ENCODE results near the gene SNN. TPM values are rescaled to one million over a fixed set of nuclear protein-coding genes. Genes with fewer than 3 reads are reported as not detected.

The SNN gene
- total and polyA plus RNA-seq, 5 donors = 24.4 to 33.3 (median 25.6) TPM

DNA sequence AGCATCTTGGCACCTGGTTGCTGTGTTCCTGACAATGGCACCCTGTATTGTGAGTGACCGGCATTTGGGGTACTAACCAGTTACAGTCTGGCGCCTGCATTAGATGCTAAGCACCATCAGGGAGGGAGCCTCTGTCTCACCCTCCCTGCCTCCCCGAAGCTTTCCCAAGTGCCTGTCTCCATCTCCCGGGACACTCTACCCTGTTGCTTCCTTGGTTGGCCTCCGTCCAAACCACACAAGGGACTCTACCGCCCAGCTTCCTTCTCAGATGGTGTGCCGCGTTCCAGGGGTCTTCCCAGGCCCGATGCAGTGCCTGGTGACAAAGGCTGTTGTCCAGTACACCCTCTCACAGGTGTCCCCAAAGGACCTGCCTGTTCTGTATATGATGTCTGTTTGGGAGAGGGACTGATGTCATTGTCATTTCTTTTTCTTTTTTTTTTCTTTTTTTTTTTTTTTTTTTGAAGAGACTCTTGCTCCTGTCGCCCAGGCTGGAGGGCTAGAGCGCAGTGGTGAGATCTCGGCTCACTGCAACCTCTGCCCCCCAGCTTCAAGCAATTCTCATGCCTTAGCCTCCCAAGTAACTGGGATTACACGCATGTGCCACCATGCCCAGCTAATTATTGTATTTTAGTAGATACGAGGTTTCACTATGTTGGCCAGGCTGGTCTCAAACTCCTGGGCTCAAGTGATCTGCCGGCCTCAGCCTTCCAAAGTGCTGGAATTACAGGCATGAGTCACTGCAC lies 6.7 kb downstream of the SNN start:
- WGBS = 56% methylated on average over 15 of the region's 15 CpGs
- Histone ChIP-seq H3K4me3 (ENCODE audit: low read length) (no peak overlapping the region), H3K27ac (ENCODE audit: low read length) (no peak overlapping the region), H3K27me3 (ENCODE audit: control insufficient read depth, insufficient read depth) (no peaks in the 10 kb centered on the region), H3K9me3 (ENCODE audit: control insufficient read depth, low read length) (no peaks in the 10 kb centered on the region), H3K4me1 (ENCODE audit: control insufficient read depth, insufficient read depth, low read length) (peaks cover 22% of the 10 kb centered on the region)
- DNase-seq = peak in 1 of 3 donors; percentile 62
- intact Hi-C loops (cut with DNase I) = no loop called here
- no peak for ATAC-seq

DNA sequence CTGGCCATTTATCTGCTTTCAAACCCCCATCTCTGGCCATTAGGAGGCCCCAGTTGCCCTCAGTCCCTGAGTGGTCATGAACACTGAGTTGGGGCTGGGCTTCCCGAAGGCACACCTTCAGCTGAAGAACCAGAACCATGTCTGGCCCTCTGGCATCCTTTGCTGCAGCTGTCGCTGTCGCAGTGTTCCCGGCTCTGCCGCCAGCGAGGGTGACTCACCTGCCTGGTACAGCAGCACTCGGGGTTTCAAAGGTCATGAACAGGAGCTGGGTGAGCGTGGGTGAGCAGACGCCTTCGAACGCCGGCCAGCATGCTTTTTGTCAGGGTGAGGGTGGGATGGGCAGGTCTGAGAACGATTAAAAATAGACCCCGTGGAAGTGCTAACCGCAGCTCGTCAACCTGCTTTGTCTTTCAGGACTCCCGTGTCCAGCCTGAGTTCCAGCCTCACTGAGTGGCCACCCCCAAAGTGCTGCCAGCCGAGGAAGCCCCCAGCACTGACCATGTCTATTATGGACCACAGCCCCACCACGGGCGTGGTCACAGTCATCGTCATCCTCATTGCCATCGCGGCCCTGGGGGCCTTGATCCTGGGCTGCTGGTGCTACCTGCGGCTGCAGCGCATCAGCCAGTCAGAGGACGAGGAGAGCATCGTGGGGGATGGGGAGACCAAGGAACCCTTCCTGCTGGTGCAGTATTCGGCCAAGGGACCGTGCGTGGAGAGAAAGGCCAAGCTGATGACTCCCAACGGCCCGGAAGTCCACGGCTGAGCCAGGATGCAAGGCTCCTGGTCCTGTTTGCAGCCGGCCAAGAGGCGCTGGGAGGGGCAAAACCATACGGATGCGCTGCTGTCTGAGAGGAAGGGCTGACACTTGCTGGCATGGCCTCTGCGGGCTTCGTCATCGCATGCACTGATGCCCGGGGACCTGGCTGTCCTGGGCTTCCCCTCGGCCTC lies 7.6 kb downstream of the SNN start:
- no peak overlapping the region for H3K4me3 ChIP-seq (ENCODE audit: low read length)
- peaks cover 19% of the 10 kb centered on the region for H3K4me1 ChIP-seq (ENCODE audit: control insufficient read depth, insufficient read depth, low read length)
- intact Hi-C loops (cut with DNase I) = no loop called here
- ATAC-seq (peak in 1 of 2 donors; percentile 2), DNase-seq (peak in 2 of 3 donors; percentile 50 to 55)
- H3K9me3 ChIP-seq (ENCODE audit: control insufficient read depth, low read length) = no peaks in the 10 kb centered on the region
- no peaks in the 10 kb centered on the region for H3K27me3 ChIP-seq (ENCODE audit: control insufficient read depth, insufficient read depth)
- no peak overlapping the region for H3K27ac ChIP-seq (ENCODE audit: low read length)
- WGBS = 81% methylated on average over 42 of the region's 42 CpGs

DNA sequence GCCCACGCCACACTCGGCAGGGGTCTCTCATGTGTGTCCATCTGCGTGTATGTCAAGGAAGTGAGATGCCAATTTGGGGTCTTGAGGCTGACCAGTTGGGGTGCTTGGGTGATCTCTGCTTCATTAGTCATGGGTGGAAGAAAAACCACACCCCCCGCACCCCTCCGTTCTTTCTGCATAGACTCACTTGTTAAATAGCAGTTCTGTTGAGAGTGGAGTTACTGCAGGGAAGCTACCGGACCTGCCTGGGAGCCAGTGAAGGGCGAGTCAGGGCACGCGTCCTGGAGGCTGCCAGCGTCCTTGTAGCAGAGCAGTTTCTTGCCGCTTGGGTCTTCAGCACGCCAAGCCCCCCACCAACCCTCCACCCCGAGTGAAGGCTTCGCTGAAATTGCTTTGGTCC lies 8.5 kb downstream of the SNN start:
- Histone ChIP-seq H3K9me3 (ENCODE audit: control insufficient read depth, low read length) (no peaks in the 10 kb centered on the region), H3K27me3 (ENCODE audit: control insufficient read depth, insufficient read depth) (no peaks in the 10 kb centered on the region), H3K27ac (ENCODE audit: low read length) (no peak overlapping the region), H3K4me3 (ENCODE audit: low read length) (no peak overlapping the region), H3K4me1 (ENCODE audit: control insufficient read depth, insufficient read depth, low read length) (peaks cover 23% of the 10 kb centered on the region)
- intact Hi-C loops (cut with DNase I) = no loop called here
- WGBS = 90% methylated on average over 14 of the region's 14 CpGs
- ATAC-seq (no peak), DNase-seq (peak in 1 of 3 donors; percentile 43)

DNA sequence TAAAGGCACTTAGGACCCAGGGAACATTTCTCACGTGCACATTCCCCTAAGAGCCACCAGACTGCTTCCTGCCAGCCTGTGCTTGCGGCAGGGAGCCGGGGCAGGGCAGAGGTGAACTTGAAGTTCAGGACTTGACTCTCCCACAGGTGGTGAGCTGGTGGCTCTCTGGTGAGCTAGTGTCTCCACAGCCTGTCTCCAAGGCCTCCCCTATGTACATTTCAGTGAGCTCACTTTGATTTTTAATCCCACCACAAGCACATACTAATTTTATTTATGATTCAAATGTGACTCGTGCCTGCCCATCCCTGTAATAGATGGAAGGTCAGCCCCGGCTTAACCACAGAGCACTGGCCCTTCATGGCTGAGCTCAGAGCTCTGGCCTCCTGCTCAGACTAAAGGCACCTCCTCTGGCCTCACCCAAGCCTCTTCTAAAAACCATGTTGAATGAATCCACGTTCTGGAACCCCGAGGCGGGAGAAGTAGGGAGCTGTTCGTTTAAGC lies 9.2 kb downstream of the SNN start:
- peak in 1 of 3 donors; percentile 49 for DNase-seq
- intact Hi-C loops (cut with DNase I) = no loop called here
- WGBS = 64% methylated on average over 9 of the region's 9 CpGs
- no peak overlapping the region for H3K27ac ChIP-seq (ENCODE audit: low read length)
- H3K4me1 ChIP-seq (ENCODE audit: control insufficient read depth, insufficient read depth, low read length) = peaks cover 21% of the 10 kb centered on the region
- H3K4me3 ChIP-seq (ENCODE audit: low read length) = no peak overlapping the region
- no peaks in the 10 kb centered on the region for H3K9me3 ChIP-seq (ENCODE audit: control insufficient read depth, low read length)
- no peaks in the 10 kb centered on the region for H3K27me3 ChIP-seq (ENCODE audit: control insufficient read depth, insufficient read depth)
- ATAC-seq = no peak

DNA sequence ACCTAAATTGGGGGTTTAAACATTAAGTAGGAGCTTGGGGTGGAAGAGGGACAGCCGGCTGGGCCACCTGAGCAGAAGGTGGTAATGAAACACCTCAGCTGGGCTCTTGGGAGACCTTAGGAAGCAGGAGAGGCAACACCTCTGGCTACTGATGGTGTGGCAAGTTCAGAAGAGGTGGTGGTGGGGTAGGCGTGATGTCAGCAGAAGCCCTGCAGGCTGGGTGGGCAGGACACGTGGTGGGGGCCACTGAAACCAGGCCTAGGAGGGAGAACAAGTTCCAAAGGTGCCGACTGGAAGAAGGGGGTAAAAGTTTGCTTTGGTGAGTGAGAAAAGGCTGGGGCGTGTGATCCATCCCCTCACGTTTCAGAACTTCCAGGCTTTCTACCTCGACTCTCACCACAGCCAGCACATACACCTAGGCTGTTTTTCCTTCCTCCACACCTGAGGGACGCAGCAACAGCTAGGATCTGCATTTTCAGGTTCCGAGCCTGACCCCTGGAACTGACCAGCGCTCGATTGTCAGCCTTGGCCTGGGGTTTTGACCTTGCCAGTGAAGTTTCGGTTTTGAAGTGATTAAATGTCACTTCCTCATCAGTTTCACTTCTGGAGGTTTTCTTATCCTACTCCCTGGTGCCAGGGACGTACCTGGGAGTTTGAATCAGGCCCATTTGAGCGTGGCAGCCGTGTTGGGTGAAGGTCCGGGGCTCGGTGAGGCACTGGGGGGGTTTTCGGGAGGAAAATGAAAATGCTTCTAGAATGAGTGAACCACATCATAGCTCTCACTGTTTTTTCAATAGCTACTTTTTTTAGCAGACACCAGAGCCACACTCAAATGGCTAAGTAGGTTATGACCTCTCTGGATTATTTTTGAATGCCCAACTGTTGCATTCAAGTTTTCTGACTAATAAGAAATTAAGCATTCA lies 10.0 kb downstream of the SNN start:
- Histone ChIP-seq H3K9me3 (ENCODE audit: control insufficient read depth, low read length) (no peaks in the 10 kb centered on the region), H3K4me3 (ENCODE audit: low read length) (no peak overlapping the region), H3K4me1 (ENCODE audit: control insufficient read depth, insufficient read depth, low read length) (peaks cover 16% of the 10 kb centered on the region), H3K27me3 (ENCODE audit: control insufficient read depth, insufficient read depth) (no peaks in the 10 kb centered on the region), H3K27ac (ENCODE audit: low read length) (no peak overlapping the region)
- intact Hi-C loops (cut with DNase I) = no loop called here
- DNase-seq = peak in 1 of 3 donors; percentile 46
- WGBS = 66% methylated on average over 18 of the region's 18 CpGs
- no peak for ATAC-seq

DNA sequence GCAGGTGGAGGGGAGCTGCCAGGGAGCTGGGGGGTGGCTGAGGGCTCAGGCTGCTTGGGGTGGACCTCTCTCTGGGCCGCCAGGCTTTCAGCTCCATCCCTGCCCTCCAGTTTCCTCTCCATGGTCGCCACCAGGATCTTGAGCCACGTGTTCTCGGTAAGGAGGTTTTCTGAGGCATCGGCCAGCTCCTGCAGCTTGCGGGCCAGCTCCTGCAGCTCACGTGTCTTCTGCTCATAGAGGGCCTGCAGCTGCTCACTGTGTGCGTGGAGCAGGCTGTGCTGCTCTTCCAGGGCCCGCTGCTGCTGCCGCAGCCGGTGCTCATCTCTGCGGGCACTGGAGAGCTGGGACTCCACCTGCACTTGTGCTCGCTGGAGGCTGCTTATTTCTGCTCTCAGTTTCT lies 11.0 kb downstream of the SNN start:
- peak in 2 of 3 donors; percentile 40 for DNase-seq

DNA sequence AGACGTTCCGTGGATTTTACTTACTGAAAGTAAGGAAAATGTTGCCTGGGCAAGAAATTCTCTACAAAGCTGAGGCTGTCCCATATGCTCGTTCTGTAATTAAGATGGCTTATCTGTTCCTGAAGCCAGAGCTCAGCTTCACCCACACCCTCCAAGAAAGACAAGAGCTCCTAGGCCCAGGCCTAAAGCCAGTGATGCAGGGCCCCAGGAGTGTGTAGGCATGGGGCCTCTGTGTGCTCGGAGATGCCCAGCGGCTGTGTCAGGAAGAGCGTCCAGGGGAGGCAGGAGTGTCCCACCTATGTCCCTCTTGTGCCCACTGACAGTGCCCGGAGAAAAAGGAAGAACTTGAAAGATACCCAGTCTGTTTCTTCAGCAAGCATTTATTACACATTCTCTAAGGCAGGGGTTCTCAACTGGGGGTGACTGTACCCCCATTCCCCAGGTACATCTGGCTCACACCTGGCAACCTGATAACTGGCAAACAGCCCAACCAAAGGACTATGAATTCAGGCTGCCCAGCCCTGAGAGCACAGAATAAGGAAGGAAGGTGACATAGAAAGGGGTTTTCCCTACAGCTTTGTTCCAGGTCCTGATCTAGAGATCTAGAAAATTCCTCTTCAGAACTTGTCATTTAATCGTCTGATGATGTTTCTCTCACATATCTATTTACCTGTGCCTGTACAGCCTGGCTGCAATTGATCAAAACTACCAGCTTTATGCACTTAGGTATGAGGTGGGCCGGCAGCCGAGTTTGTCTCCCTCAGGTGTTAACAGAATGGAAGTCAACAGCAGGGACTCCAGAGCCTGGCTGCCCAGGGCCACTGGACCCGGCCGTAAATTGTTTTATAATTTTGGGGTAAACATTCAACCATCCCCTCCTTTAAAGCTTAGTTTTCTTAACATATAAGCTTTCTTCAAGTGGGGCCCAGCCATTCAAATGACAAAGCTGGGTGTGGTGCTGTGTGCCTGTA lies 12.0 kb downstream of the SNN start:
- no peak overlapping the region for H3K4me3 ChIP-seq (ENCODE audit: low read length)
- H3K9me3 ChIP-seq (ENCODE audit: control insufficient read depth, low read length) = no peaks in the 10 kb centered on the region
- peaks cover 10% of the 10 kb centered on the region for H3K4me1 ChIP-seq (ENCODE audit: control insufficient read depth, insufficient read depth, low read length)
- WGBS = 83% methylated on average over 12 of the region's 12 CpGs
- intact Hi-C loops (cut with DNase I) = no loop called here
- H3K27me3 ChIP-seq (ENCODE audit: control insufficient read depth, insufficient read depth) = no peaks in the 10 kb centered on the region
- DNase-seq (peak in 1 of 3 donors; percentile 44), ATAC-seq (no peak)
- no peak overlapping the region for H3K27ac ChIP-seq (ENCODE audit: low read length)

More for the DNA sequence above, 11.0 kb downstream of the SNN start:
- H3K4me1 ChIP-seq (ENCODE audit: control insufficient read depth, insufficient read depth, low read length) = peaks cover 16% of the 10 kb centered on the region
- no peak for ATAC-seq
- no peaks in the 10 kb centered on the region for H3K9me3 ChIP-seq (ENCODE audit: control insufficient read depth, low read length)
- WGBS = 71% methylated on average over 13 of the region's 13 CpGs
- no peak overlapping the region for H3K27ac ChIP-seq (ENCODE audit: low read length)
- intact Hi-C loops (cut with DNase I) = no loop called here
- H3K4me3 ChIP-seq (ENCODE audit: low read length) = no peak overlapping the region
- H3K27me3 ChIP-seq (ENCODE audit: control insufficient read depth, insufficient read depth) = no peaks in the 10 kb centered on the region

DNA sequence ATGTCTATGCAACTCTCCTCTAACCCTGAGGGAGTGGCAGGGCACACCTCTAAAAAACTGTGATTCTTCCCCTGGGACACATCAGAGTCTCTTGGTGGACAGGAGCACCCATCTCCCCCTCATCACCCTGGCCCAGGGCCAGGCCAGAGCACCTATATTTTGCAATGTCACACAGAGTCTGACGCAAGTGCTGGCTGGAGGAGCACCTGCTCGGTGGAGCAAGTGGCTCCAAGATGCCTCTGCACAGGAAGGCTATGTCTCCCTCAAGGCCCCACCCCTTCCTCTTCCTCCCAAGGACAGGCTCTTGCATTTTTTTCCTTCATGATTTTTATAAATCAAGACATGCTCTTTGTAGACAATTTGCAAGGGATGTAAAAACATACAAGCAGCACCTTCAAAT lies 13.3 kb downstream of the SNN start:
- no peak overlapping the region for H3K4me3 ChIP-seq (ENCODE audit: low read length)
- H3K9me3 ChIP-seq (ENCODE audit: control insufficient read depth, low read length) = no peaks in the 10 kb centered on the region
- 59% methylated on average over 2 of the region's 2 CpGs for WGBS
- DNase-seq (peak in 2 of 3 donors; percentile 45 to 54), ATAC-seq (peak in 1 of 2 donors; percentile 25)
- no peak overlapping the region for H3K27ac ChIP-seq (ENCODE audit: low read length)
- intact Hi-C loops (cut with DNase I) = no loop called here
- no peaks in the 10 kb centered on the region for H3K27me3 ChIP-seq (ENCODE audit: control insufficient read depth, insufficient read depth)
- peaks cover 10% of the 10 kb centered on the region for H3K4me1 ChIP-seq (ENCODE audit: control insufficient read depth, insufficient read depth, low read length)

DNA sequence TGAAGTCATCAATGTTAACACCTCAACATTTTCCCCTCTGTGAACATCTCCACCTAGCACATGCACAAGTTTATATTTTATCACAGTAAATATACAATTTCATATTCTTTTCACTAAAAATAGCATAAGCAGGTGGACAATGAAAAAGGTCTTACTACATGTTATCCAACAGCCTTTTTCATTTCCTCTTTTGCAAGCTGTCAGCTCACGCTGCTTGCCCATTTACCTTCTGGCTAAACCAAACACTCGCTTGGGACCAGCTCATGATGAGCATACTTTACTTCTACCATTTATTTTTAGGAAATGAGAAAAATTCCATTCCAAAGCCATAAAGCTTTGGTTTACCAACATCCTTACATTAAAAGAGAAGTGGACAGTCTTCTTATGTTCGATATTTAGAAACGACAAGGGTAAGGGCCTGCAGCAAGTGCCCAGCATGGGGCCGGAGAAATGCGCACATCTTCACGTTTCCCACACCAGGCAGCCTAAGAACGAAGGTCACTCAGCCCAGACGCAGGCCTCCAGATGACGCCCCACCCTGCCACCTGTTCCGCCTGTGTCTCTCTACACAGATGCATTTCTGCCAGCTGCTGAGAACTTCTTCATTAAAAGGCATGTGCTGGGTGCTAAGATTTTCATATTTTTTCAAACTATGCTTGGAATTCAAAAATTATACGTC lies 13.9 kb downstream of the SNN start:
- H3K27me3 ChIP-seq (ENCODE audit: control insufficient read depth, insufficient read depth) = no peaks in the 10 kb centered on the region
- no peaks in the 10 kb centered on the region for H3K9me3 ChIP-seq (ENCODE audit: control insufficient read depth, low read length)
- peaks cover 10% of the 10 kb centered on the region for H3K4me1 ChIP-seq (ENCODE audit: control insufficient read depth, insufficient read depth, low read length)
- no peak overlapping the region for H3K4me3 ChIP-seq (ENCODE audit: low read length)
- ATAC-seq (no peak), DNase-seq (no peak)
- 85% methylated on average over 12 of the region's 12 CpGs for WGBS
- peak overlapping the region; percentile 28 for H3K27ac ChIP-seq (ENCODE audit: low read length)
- intact Hi-C loops (cut with DNase I) = no loop called here

All from right cardiac atrium (tissue), 5 donors.